22Rv1 (cell line): ENCODE data around the gene TSPAN9.

Experiments used
- H3K27ac ChIP-seq: fragments of 450-650 bp; 2 replicates; pipeline ENCODE4 v1.5.1; 2017
- CTCF ChIP-seq: fragments of 450-650 bp; IDR thresholded peaks from 2 replicates; pipeline ENCODE4 v1.5.1; 2017; ENCODE audit warnings: mild to moderate bottlenecking
- ZFX ChIP-seq: fragments of 450-650 bp; IDR thresholded peaks from 2 replicates; pipeline ENCODE4 v1.6.1; 2017; ENCODE audit warnings: antibody characterized with exemption, borderline replicate concordance

TSPAN9 gene

DNA sequence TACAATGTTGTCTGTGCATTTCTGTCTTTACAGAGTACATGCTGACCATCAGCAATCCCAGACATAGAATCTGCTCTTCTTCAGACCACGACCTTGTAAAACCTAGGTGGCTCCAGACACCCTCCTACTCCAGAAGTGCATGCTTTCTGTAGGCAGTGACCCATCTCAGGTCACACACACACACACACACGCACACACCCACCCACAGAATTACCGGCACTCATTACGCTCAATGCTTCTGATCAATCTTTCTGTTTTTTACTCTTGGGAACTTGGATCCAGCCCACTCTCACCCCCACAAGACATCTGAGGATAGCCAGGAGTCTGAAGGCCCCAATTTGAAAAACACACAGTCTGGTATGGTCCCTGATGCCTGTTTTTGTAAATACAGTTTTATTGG lies 7.5 kb upstream of the TSPAN9 start:
- no peak overlapping the region for H3K27ac ChIP-seq
- TF ChIP-seq ZFX (no peak), CTCF (no peak)

- TF ChIP-seq ZFX = no peak
- no peak overlapping the region for H3K27ac ChIP-seq
Measured at GRCh38 chr12:3071107-3071506, 6.1 kb upstream of the TSPAN9 start.

GRCh38 chr12:3071710-3072109 lies 5.5 kb upstream of the TSPAN9 start:
- no peak overlapping the region for H3K27ac ChIP-seq
- TF ChIP-seq ZFX (no peak), CTCF (no peak)

DNA sequence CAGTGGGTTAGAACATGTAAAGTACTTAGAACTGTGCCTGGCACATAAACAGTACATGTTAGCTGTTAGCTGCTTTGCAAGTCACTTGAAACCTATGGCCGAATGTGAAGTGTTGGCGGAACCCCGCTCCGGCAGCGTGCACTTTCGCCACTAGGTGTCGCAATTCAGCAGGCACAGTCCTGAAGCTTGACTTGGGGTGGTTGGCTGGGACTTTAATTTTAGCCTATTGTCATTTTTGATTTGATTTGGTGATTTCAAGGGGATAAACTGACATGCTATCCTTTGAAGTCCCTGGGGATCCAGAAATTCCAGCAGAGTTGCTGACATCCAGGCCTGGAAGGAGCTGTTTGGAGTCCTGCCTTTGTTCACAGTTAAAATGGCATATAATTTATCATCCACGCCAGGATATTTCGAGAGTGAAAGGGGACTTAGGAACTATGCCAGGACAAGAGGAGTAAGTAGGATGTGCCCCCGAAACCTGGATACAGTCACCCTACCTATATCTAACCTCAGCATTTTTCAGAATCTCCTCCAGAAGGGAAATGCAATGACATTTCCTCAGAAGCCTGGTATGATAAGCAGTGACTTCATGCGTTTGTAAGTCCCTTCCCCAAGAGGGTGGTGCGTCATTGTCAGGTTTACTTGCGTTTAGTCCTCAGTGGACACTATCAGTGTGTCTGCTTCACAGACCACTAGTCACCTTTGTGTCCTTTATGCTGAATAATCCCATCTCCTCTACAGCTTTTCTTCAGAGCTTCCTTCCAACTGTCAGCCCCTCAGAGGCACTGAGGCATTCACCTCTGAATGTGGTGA lies 3.5 kb upstream of the TSPAN9 start:
- TF ChIP-seq CTCF (peak; percentile 100), ZFX (no peak)

GRCh38 chr12:3075315-3075714 lies 1.9 kb upstream of the TSPAN9 start:
- TF ChIP-seq CTCF = no peak
- no peak for TF ChIP-seq ZFX
- no peak overlapping the region for H3K27ac ChIP-seq

More for the DNA sequence above, 3.5 kb upstream of the TSPAN9 start:
- no peak overlapping the region for H3K27ac ChIP-seq

DNA sequence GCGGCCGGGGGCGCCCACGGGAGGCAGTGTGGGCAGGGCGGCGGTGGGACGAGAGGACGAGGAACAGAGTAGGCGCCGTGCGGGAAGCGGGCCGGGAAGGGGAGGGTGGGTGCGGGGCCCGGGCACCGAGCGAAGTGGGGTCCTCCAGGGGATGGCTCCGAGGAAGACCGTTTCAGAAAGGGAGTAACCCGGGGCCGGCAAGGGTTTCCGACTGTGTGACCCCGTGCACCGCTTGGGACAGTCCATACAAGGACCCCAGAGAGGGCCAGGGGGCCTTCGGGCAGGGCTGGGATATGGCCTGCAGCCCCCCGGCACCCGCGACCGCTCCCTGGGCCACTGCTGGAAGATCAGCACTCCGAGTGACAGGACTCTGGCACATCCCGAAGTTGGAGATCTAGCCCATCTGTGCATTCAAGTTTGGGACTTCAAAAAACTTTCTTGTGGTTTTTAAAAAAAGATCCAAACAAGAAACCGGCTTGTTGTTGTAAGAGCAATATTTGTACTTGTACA lies 448 bp downstream of the TSPAN9 start:
- TF ChIP-seq ZFX = no peak
- no peak overlapping the region for H3K27ac ChIP-seq

- TF ChIP-seq CTCF (no peak), ZFX (no peak)
- no peak overlapping the region for H3K27ac ChIP-seq
Measured at GRCh38 chr12:3078086-3078820, 1.1 kb downstream of the TSPAN9 start.

DNA sequence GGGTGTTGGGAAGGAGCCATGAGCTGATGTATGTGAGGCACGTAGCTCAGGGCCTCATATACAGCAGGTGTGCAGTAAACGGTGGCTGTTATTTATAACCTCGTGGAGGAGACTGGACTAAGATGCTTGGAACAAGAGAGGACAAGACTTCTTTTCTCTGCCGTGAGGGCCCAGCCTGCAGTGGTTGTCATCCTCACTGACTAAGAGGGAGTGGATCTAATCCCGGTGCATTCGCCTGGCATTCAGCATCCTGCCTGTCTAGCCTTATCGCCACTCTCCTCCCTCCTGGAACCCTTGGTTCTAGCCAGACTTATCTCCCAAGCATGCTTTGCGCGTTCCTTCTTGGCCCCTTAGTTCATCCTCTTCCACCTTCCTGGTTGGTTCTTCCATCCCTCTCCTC lies 3.9 kb downstream of the TSPAN9 start:
- TF ChIP-seq ZFX (no peak), CTCF (no peak)
- no peak overlapping the region for H3K27ac ChIP-seq
